GM23248 (cell line): ENCODE results near the gene VPREB1. TPM values are rescaled to one million over a fixed set of nuclear protein-coding genes. Genes with fewer than 3 reads are reported as not detected.

ENCODE experiments used
- DNase-seq: peaks from one replicate; pipeline ENCODE4 v3.0.0-alpha.2; 2015
- H2AFZ ChIP-seq: fragments of 200-600 bp; sonication (generic); 2 replicates; pipeline ENCODE4 v1.6.1; 2016; ENCODE audit warnings: antibody characterized with exemption
- H3F3A ChIP-seq: fragments of 200-600 bp; sonication (generic); 2 replicates; pipeline ENCODE4 v1.6.1; 2016; ENCODE audit warnings: mild to moderate bottlenecking, antibody characterized with exemption, mixed run types; ENCODE audit not compliant: insufficient read depth
- H3K27ac ChIP-seq: fragments of 200-600 bp; sonication (generic); 2 replicates; pipeline ENCODE4 v1.5.1; 2016; ENCODE audit warnings: mild to moderate bottlenecking
- H3K27me3 ChIP-seq: fragments of 200-600 bp; sonication (generic); replicated peaks from 2 replicates; pipeline ENCODE4 v1.6.1; 2016; ENCODE audit warnings: mild to moderate bottlenecking; ENCODE audit not compliant: insufficient read depth
- H3K36me3 ChIP-seq: fragments of 200-600 bp; sonication (generic); 2 replicates; pipeline ENCODE4 v1.6.1; 2016; ENCODE audit warnings: low read depth, mild to moderate bottlenecking
- H3K4me1 ChIP-seq: fragments of 200-600 bp; sonication (generic); 2 replicates; pipeline ENCODE4 v1.6.1; 2016; ENCODE audit warnings: mild to moderate bottlenecking; ENCODE audit not compliant: insufficient read depth
- H3K4me2 ChIP-seq: fragments of 200-600 bp; sonication (generic); one replicate; pipeline ENCODE4 v1.6.1; 2016; ENCODE audit warnings: mild to moderate bottlenecking; ENCODE audit not compliant: unreplicated experiment
- H3K4me3 ChIP-seq: fragments of 200-600 bp; sonication (generic); 2 replicates; pipeline ENCODE4 v1.5.1; 2016; ENCODE audit warnings: mild to moderate bottlenecking
- H3K79me2 ChIP-seq: fragments of 200-600 bp; sonication (generic); 2 replicates; pipeline ENCODE4 v1.6.1; 2016; ENCODE audit warnings: mild to moderate bottlenecking; ENCODE audit not compliant: insufficient read depth
- H3K9ac ChIP-seq: fragments of 200-600 bp; sonication (generic); 2 replicates; pipeline ENCODE4 v1.6.1; 2016; ENCODE audit warnings: mild to moderate bottlenecking
- H3K9me2 ChIP-seq: fragments of 200-600 bp; sonication (generic); 2 replicates; pipeline ENCODE4 v1.6.1; 2016; ENCODE audit warnings: mixed run types, mild to moderate bottlenecking, moderate library complexity; ENCODE audit not compliant: insufficient read depth
- H3K9me3 ChIP-seq: fragments of 200-600 bp; sonication (generic); one replicate; pipeline ENCODE4 v1.6.1; 2017; ENCODE audit warnings: low read depth
- H4K20me1 ChIP-seq: fragments of 200-600 bp; sonication (generic); 2 replicates; pipeline ENCODE4 v1.6.0; 2016; ENCODE audit not compliant: insufficient read depth
- EZH2 ChIP-seq: fragments of 200-600 bp; sonication (generic); IDR thresholded peaks from 2 replicates; pipeline ENCODE4 v1.6.1; 2018; ENCODE audit warnings: antibody characterized with exemption, mild to moderate bottlenecking; ENCODE audit not compliant: insufficient read depth, poor library complexity, severe bottlenecking
- EZH2phosphoT487 ChIP-seq: fragments of 200-600 bp; sonication (generic); IDR thresholded peaks from 2 replicates; pipeline ENCODE4 v1.6.1; 2018; ENCODE audit warnings: antibody characterized with exemption, moderate library complexity, mild to moderate bottlenecking, low read depth; ENCODE audit not compliant: insufficient read depth
- WGBS, 2 experiments: methylation state at CpG; one replicate each; pipeline ENCODE4 v1.1.6; 2015 to 2017; ENCODE audit warnings: low lambda C conversion rate in 2 of 2, low coverage in 1 of 2; ENCODE audit errors: missing lambda C conversion rate in 2 of 2; 5-methylcytosine and 5-hydroxymethylcytosine counted together
- in situ Hi-C: fragments of 300-500 bp; cut with MboI; formaldehyde crosslinking; loops from 2 replicates; pipeline ENCODE4 v1.15.0; 2020
- polyA plus RNA-seq: library from polyadenylated mRNA; unstranded; fragments of >200 nt; fragmentation: Nextera tagmentation; extraction: Ambion mirVana; gene quantifications from 2 replicates; pipeline ENCODE4 v1.2.1, GENCODE V29; 2016
- total RNA-seq: library from RNA; depleted of rRNA; stranded (reverse); fragments of >200 nt; shearing (Covaris generic); gene quantifications from 2 replicates; pipeline ENCODE4 v1.2.3, GENCODE V29; 2014

VPREB1 gene
- total and polyA plus RNA-seq, 2 experiments from 2014 or later, result not detected

DNA sequence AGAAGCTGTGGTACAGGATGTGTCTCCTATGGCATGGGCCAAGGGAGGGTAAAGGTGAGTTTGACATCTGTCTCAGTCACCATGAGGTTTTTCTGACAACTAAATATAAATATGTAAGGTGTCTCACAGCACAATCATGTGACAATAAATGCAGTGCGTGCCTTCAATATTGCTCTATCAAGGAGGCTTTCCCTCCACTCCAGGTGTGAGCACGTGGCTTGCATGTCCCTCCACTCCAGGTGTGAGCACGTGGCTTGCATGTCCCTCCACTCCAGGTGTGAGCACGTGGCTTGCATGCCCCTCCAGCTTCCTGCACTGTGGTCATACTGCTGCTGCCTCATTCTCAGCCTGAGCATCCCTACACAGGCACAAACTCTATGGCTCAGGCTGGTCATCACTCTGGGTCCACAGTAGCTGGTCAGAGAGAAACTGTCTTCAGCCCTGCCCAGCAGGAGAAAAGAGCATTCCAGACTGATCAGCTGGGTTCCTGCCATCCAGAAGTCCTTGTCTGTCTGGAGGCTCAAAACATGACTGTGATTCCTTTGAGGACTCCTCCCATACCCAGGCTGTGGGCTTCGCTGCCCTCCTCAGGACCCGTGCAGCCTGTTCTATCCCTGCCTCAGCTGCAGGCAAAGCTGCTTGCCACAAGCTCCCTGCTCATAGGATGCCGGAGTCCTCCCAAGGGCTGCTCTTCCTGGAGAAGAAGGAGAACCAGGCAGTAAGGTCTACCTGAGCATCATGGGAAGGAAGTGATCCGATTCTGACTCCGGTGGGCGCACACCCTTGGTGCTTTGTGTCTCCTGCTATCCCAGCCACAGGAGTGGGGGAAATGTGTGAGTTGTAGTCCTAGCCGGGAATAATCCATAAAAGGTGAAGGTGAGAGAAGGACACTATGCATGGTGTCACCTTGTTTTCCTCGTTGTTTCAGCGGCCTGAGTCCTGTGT lies 33.4 kb upstream of the VPREB1 start:
- peaks cover 10% of the 10 kb centered on the region for H3K4me1 ChIP-seq
- H3K36me3 ChIP-seq, result no peaks in the 10 kb centered on the region
- no peak overlapping the region for H3K9ac ChIP-seq
- no peak overlapping the region for H3K27ac ChIP-seq
- H2AFZ ChIP-seq, result no peak overlapping the region
- H3K9me2 ChIP-seq, result no peaks in the 10 kb centered on the region
- H3K79me2 ChIP-seq, result no peaks in the 10 kb centered on the region
- in situ Hi-C loops, result no loop called here
- no peak for DNase-seq
- TF ChIP-seq EZH2phosphoT487 (no peak), EZH2 (no peak)
- no peak overlapping the region for H3K4me2 ChIP-seq
- no peak overlapping the region for H3K4me3 ChIP-seq
- 61 to 66% methylated on average over 13 of the region's 13 CpGs for WGBS, 2 experiments
- H3F3A ChIP-seq, result no peaks in the 10 kb centered on the region
- H4K20me1 ChIP-seq, result no peaks in the 10 kb centered on the region
- no peaks in the 10 kb centered on the region for H3K9me3 ChIP-seq
- peaks cover 9% of the 10 kb centered on the region for H3K27me3 ChIP-seq

DNA sequence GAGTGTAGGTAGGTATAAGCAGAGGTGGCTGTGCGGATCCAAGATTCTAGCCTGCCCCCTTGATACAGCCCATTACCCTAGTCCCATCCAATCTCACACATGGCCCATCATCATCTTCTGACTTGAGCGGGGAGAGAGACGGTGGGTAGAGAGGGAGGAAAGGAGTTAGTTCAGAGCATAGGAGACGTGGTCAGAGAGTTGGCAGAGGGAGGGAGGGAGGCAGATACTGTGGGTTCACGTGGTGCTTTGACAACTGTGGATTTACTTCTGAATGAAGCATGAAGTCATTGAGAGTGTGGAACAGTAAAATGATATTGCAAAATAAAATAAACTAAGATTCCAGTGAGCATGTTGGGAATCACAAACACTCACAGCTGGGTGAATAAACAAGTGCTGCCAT lies 31.4 kb upstream of the VPREB1 start:
- Histone ChIP-seq H3K27me3 (0 out of 2 replicates have a peak, but pooled peaks cover 4% of the 10 kb centered on the region), H3F3A (no peaks in the 10 kb centered on the region), H3K9ac (no peak overlapping the region), H3K4me1 (peaks cover 10% of the 10 kb centered on the region), H3K27ac (no peak overlapping the region), H3K4me2 (no peak overlapping the region), H2AFZ (no peak overlapping the region), H3K79me2 (no peaks in the 10 kb centered on the region), H3K36me3 (no peaks in the 10 kb centered on the region), H4K20me1 (no peaks in the 10 kb centered on the region), H3K4me3 (no peak overlapping the region), H3K9me3 (no peaks in the 10 kb centered on the region), H3K9me2 (no peaks in the 10 kb centered on the region)
- DNase-seq, result no peak
- no peak for TF ChIP-seq EZH2
- TF ChIP-seq EZH2phosphoT487, result no peak
- 20 to 22% methylated on average over 5 of the region's 5 CpGs for WGBS, 2 experiments
- in situ Hi-C loops, result no loop called here

DNA sequence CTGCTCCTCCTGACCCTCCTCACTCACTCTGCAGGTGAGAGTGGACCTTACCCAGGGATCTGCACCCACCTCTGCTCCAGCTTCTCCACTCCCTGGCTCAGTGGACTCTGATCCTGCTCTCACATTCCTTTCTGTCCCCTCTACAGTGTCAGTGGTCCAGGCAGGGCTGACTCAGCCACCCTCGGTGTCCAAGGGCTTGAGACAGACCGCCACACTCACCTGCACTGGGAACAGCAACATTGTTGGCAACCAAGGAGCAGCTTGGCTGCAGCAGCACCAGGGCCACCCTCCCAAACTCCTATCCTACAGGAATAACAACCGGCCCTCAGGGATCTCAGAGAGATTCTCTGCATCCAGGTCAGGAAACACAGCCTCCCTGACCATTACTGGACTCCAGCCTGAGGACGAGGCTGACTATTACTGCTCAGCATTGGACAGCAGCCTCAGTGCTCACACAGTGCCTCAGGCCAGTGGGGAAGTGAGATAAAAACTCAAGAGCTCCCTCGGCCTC lies 29.7 kb upstream of the VPREB1 start:
- in situ Hi-C loops, result no loop called here
- Histone ChIP-seq H3K9ac (no peak overlapping the region), H3K27ac (no peak overlapping the region), H4K20me1 (no peaks in the 10 kb centered on the region), H3K4me2 (no peak overlapping the region), H3K4me3 (no peak overlapping the region), H3K36me3 (no peaks in the 10 kb centered on the region), H3F3A (no peaks in the 10 kb centered on the region), H3K27me3 (peaks cover 4% of the 10 kb centered on the region; the same call in 1 of the 2 replicates), H3K4me1 (peaks cover 9% of the 10 kb centered on the region), H2AFZ (no peak overlapping the region), H3K9me2 (no peaks in the 10 kb centered on the region), H3K79me2 (no peaks in the 10 kb centered on the region), H3K9me3 (no peaks in the 10 kb centered on the region)
- DNase-seq, result no peak
- WGBS, 2 experiments, result 39% methylated on average over 5 of the region's 5 CpGs
- TF ChIP-seq EZH2 (no peak), EZH2phosphoT487 (no peak)

DNA sequence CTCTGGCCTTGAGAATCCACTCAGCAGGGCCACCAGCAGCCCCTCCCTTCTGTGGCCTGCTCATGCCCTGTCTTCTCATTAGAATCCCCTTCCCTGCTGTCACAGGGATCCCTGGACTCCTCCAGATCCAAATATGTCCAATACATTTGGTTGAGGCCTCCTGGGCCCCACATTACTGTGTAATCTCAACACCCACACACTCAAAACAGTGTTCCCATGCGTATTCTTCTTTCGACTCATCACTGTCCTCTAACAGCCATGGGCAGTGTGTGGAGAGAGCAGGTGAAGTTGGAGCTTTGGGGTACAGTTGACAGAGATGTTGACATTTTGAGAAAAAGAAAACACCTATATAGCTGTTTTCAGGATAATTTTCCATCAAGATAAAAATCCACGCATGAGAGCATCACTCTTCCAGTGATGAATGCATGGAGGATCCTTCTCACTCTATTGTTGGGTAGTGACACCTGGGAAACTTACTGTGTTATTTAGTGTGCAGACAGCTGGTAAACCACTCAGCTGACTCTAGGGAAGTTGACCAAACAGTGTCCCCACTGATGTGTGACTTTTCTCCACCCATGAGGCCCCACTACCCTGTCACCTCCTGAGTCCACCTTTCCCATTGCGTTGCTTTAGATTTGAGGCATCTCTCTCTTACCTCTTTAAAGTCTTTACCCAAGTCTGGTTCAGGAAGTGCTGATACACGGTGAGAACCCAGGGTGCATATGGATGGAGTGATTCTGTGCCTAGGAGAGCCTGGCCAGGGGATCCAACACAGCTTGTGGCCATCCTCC lies 28.7 kb upstream of the VPREB1 start:
- Histone ChIP-seq H3F3A (no peaks in the 10 kb centered on the region), H3K79me2 (no peaks in the 10 kb centered on the region), H3K9me3 (no peaks in the 10 kb centered on the region), H2AFZ (no peak overlapping the region), H3K9ac (no peak overlapping the region), H3K36me3 (no peaks in the 10 kb centered on the region), H3K4me1 (no peaks in the 10 kb centered on the region), H4K20me1 (no peaks in the 10 kb centered on the region), H3K4me3 (no peak overlapping the region), H3K27me3 (peaks cover 4% of the 10 kb centered on the region; the same call in 1 of the 2 replicates), H3K9me2 (no peaks in the 10 kb centered on the region), H3K4me2 (no peak overlapping the region), H3K27ac (no peak overlapping the region)
- 59 to 64% methylated on average over 5 of the region's 5 CpGs for WGBS, 2 experiments
- DNase-seq, result no peak
- no peak for TF ChIP-seq EZH2phosphoT487
- TF ChIP-seq EZH2, result no peak
- in situ Hi-C loops, result no loop called here
